ENCODE data around the gene PSIP1.

- TF ChIP-seq CTCF (IDR thresholded peaks at IDR 0.05) (no peak), EP300 (IDR thresholded peaks at IDR 0.05) (no peak), POLR2A (IDR thresholded peaks at IDR 0.05) (no peak)
Observed at GRCh38 chr9:15475923-15476536, 34.7 kb downstream of the PSIP1 start.

All from gastroesophageal sphincter (tissue), 3 donors.